Common myeloid progenitor, CD34-positive (primary cell): ENCODE data around the gene BLOC1S5.

Source experiments
- CTCF ChIA-PET: fragments of 350-600 bp; sonication (Branson Sonifier 250); formaldehyde crosslinking; loops from one replicate; lab custom pipeline; 2021; ENCODE audit warnings: antibody characterized with exemption; lab: Charles Lee
- POLR2A ChIA-PET: fragments of 350-600 bp; sonication (Branson Sonifier 250); formaldehyde crosslinking; loops from one replicate; lab custom pipeline; 2021; ENCODE audit warnings: antibody characterized with exemption; lab: Charles Lee
- DNase-seq, 3 donors: peaks; one replicate each; pipeline versions ENCODE4 v3.0.0 to v3.0.0-alpha.2; 2013
- H3K27ac ChIP-seq, 2 experiments: 1 replicate in 1 of 2; 2 replicates in 1 of 2; pipeline ENCODE4 v1.7.0; 2013; ENCODE audit warnings: inconsistent platforms in 2 of 2, low read length in 2 of 2, mild to moderate bottlenecking in 2 of 2, low read depth in 1 of 2, moderate library complexity in 1 of 2; ENCODE audit not compliant: severe bottlenecking in 2 of 2, insufficient read depth in 1 of 2, poor library complexity in 1 of 2
- H3K27me3 ChIP-seq, 5 experiments: replicated peaks in 2 of 5; 1 replicate in 3 of 5; 2 replicates in 2 of 5; pipeline versions ENCODE4 v1.6.1 to v1.7.0; 2013; ENCODE audit warnings: low read length in 4 of 5, mild to moderate bottlenecking in 2 of 5, moderate library complexity in 2 of 5, inconsistent platforms in 1 of 5; ENCODE audit not compliant: insufficient read depth in 5 of 5, control insufficient read depth in 4 of 5
- H3K36me3 ChIP-seq, 4 experiments: 1 replicate in 2 of 4; 2 replicates in 2 of 4; pipeline versions ENCODE4 v1.6.1 to v1.7.0; 2013; ENCODE audit warnings: low read length in 3 of 4, control low read depth in 1 of 4, mild to moderate bottlenecking in 1 of 4; ENCODE audit not compliant: control insufficient read depth in 4 of 4, insufficient read depth in 4 of 4
- H3K4me1 ChIP-seq, 4 experiments: 1 replicate in 3 of 4; 2 replicates in 1 of 4; pipeline versions ENCODE4 v1.6.1 to v1.7.1; 2013; ENCODE audit warnings: low read length in 3 of 4, mild to moderate bottlenecking in 3 of 4, control low read depth in 1 of 4, inconsistent platforms in 1 of 4, moderate library complexity in 1 of 4; ENCODE audit not compliant: control insufficient read depth in 4 of 4, insufficient read depth in 4 of 4; ENCODE audit errors: control extremely low read depth in 1 of 4
- H3K4me3 ChIP-seq, 7 experiments: 1 replicate in 4 of 7; 2 replicates in 3 of 7; pipeline versions ENCODE4 v1.5.1 to v1.7.0; 2013; ENCODE audit warnings: mild to moderate bottlenecking in 7 of 7, low read length in 6 of 7, moderate library complexity in 6 of 7, inconsistent platforms in 2 of 7, low read depth in 2 of 7, control low read depth in 1 of 7; ENCODE audit not compliant: insufficient read depth in 4 of 7, control insufficient read depth in 1 of 7; ENCODE audit errors: extremely low read depth in 1 of 7
- H3K9me3 ChIP-seq, 5 experiments: 1 replicate in 4 of 5; 2 replicates in 1 of 5; pipeline versions ENCODE4 v1.6.1 to v1.7.1; 2013; ENCODE audit warnings: low read length in 4 of 5, mild to moderate bottlenecking in 2 of 5, inconsistent platforms in 1 of 5, low read depth in 1 of 5, moderate library complexity in 1 of 5; ENCODE audit not compliant: control insufficient read depth in 4 of 5, insufficient read depth in 2 of 5; ENCODE audit errors: control extremely low read depth in 1 of 5
- WGBS: methylation state at CpG from one replicate; pipeline ENCODE4 v1.1.5; 2013; ENCODE audit not compliant: insufficient coverage; 5-methylcytosine and 5-hydroxymethylcytosine counted together

BLOC1S5 gene

DNA sequence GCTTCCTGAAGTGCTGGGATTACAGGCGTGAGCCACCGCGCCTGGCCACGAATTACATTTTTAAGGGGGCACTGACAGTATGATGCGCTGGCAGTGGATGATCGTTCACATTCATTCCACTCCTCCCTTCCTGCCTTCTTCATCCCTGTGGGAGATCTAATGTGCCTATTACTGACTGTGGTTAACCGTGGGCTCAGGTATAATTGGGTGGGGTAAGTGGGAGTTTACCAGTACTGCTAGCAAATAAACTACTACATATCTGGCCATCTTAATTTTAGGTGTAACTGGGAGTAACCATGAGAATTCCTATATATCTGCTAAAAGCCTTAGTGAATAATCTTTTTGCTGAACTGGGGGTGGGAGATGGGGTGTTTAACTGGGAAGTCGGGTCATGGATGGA is 6.5 kb upstream of the BLOC1S5 start:
- CTCF ChIA-PET = no interaction called here
- 94% methylated on average over 2 of the region's 8 CpGs for WGBS

GRCh38 chr6:8069631-8070284 is 5.6 kb upstream of the BLOC1S5 start:
- H3K9me3 ChIP-seq = no peaks in the 10 kb centered on the region
- 89% methylated on average over 3 of the region's 3 CpGs for WGBS
- CTCF ChIA-PET = no interaction called here
- peaks cover 3 to 8% (median 5%) of the 10 kb centered on the region in 4 experiments for H3K4me1 ChIP-seq
- no peaks in the 10 kb centered on the region for H3K36me3 ChIP-seq
- no peak for DNase-seq
- no peak overlapping the region for H3K27ac ChIP-seq
- POLR2A ChIA-PET = no interaction called here
- no peak overlapping the region for H3K4me3 ChIP-seq
- no peaks in the 10 kb centered on the region for H3K27me3 ChIP-seq

More for the DNA sequence above, 6.5 kb upstream of the BLOC1S5 start:
- no peak for DNase-seq
- no peaks in the 10 kb centered on the region for H3K9me3 ChIP-seq
- H3K36me3 ChIP-seq = no peaks in the 10 kb centered on the region
- H3K27me3 ChIP-seq = no peaks in the 10 kb centered on the region
- H3K27ac ChIP-seq = no peak overlapping the region
- POLR2A ChIA-PET = no interaction called here
- H3K4me3 ChIP-seq = no peak overlapping the region
- peaks cover 0 to 11% (median 4%) of the 10 kb centered on the region in 4 experiments for H3K4me1 ChIP-seq

DNA sequence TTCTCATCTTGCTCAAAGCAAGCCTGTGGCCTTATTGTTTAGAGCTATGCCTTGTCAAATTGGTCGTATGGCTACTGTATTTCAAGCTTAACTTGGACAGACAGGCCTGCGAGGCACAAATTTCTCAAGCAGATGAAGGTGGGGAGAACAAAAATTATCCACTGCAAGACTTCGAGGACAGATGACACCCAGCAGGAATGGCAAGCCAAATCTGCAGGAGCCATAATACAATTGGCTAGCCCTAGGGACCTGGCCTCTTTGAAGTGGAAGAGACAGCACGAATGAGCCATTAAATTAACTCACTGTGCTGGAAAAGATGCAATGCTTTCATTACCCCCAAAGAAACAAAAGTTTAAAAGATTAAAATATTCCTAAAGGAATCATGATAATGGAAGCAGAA is 5.0 kb upstream of the BLOC1S5 start:
- H3K27me3 ChIP-seq = no peaks in the 10 kb centered on the region
- no peak overlapping the region for H3K27ac ChIP-seq
- H3K4me3 ChIP-seq = no peak overlapping the region
- H3K36me3 ChIP-seq = no peaks in the 10 kb centered on the region
- ChIA-PET POLR2A (no interaction called here), CTCF (no interaction called here)
- DNase-seq = no peak
- H3K4me1 ChIP-seq = peaks cover 5 to 11% (median 8%) of the 10 kb centered on the region in 4 experiments
- 90% methylated on average over 3 of the region's 4 CpGs for WGBS
- no peaks in the 10 kb centered on the region for H3K9me3 ChIP-seq

DNA sequence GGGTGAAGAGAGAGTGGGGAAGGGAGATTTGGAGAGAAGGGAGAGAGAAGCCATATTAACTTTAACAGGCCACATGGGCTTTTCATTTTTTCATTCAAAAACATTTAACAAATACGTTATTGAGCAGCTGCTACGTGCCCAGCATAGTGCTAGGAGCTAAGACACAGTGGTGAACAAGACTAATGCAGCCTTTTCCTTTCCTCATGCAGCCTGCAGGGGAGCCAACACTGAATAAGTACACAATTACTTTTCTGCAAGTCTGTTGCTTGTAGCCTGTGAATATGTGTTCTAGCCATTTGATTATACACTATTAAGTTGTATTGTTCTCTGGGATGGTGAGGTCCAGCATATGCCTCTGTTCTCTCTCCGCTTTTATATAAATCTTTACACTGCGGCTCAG is 1.9 kb upstream of the BLOC1S5 start:
- H3K27ac ChIP-seq = no peak overlapping the region
- ChIA-PET POLR2A (no interaction called here), CTCF (interaction anchor here (0.6 to 2.1 kb wide), 3 partner anchors 13 to 153 kb away, joined by 3 to 5 read pairs (median 4); no protein-coding TSS in a partner anchor)
- H3K4me1 ChIP-seq = peaks cover 7 to 20% (median 14%) of the 10 kb centered on the region in 4 experiments
- H3K4me3 ChIP-seq = no peak overlapping the region
- peaks cover 3 to 7% (median 6%) of the 10 kb centered on the region in 4 experiments for H3K36me3 ChIP-seq
- peak in 1 of 3 donors; percentile 18 for DNase-seq
- H3K9me3 ChIP-seq = no peaks in the 10 kb centered on the region
- WGBS = 100% methylated on average over 2 of the region's 4 CpGs
- H3K27me3 ChIP-seq = no peaks in the 10 kb centered on the region

GRCh38 chr6:8065519-8065911 is 1.3 kb upstream of the BLOC1S5 start:
- Histone ChIP-seq H3K27ac (no peak overlapping the region), H3K36me3 (peaks cover 4 to 7% (median 6%) of the 10 kb centered on the region in 4 experiments), H3K4me1 (peaks cover 7 to 20% (median 14%) of the 10 kb centered on the region in 4 experiments), H3K4me3 (no peak overlapping the region), H3K27me3 (no peaks in the 10 kb centered on the region), H3K9me3 (no peaks in the 10 kb centered on the region)
- ChIA-PET POLR2A (no interaction called here), CTCF (interaction anchor here (0.6 to 2.1 kb wide), 5 partner anchors 14 to 154 kb away, joined by 3 to 5 read pairs (median 3); partner anchors contain the start of gene EEF1E1)
- 95% methylated on average over 4 of the region's 4 CpGs for WGBS
- no peak for DNase-seq

DNA sequence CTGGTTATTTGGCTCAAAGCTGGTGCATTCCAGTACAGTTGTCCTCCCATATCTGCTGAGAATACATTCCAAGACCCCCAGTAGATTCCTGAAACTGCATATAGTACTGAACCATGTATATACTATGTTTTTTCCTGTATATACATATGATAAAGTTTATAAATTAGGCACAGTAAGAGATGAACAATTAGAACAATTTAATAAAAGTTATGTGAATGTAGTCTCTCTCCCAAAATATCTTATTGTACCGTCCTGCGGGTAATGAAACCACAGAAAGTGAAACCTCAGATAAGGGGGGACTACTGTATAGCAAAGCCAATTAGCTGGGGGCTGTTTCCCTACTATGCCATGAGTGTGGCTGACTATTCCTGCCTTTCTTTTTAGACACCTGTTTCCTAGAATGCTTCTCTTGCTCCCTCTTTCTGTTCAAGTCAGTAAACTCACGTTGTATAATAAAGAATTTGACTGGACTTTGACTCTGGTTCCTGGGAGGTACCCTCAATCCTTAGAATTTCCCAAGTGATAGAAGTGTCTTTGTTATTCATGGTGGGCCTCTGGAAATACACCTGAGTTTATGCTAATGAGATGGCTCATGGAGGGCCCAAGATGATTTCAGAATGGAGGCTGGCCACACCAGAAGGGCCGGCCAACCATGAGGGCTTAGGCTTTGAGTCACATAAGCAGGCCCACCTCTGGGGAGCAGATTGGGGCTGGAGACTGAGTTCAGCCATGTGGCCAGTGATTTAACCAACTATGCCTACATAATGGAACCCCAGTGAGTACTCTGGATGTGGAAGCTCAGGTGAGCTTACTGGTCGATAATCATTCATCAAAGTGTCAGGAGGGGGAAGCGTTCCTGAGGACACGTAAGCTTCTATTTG is 689 bp upstream of the BLOC1S5 start:
- Histone ChIP-seq H3K27ac (peak overlapping the region; percentile 34 to 85), H3K4me1 (peaks cover 7 to 20% (median 14%) of the 10 kb centered on the region in 4 experiments), H3K27me3 (no peaks in the 10 kb centered on the region), H3K36me3 (peaks cover 5 to 12% (median 10%) of the 10 kb centered on the region in 4 experiments), H3K4me3 (peak overlapping the region in 6 of 7 experiments; percentile 81 to 95 (median 93)), H3K9me3 (no peaks in the 10 kb centered on the region)
- CTCF ChIA-PET = interaction anchor here (0.9 to 1.1 kb wide), 4 partner anchors 14 to 66 kb away, joined by 3 read pairs; partner anchors contain the start of gene EEF1E1
- DNase-seq = peak in 1 of 3 donors; percentile 13
- WGBS = 100% methylated on average over 5 of the region's 7 CpGs
- POLR2A ChIA-PET = no interaction called here
